Activated naive CD4-positive, alpha-beta T cell treated with anti-CD3 and anti-CD28 coated beads, Interleukin-2, amount 50 U/mL, for 16 hours (primary cell): ENCODE measurements around the gene FRMD7.
"Not testable (repeated sequence)": the region's sequence is repeated elsewhere in the genome, so short reads cannot be mapped to it uniquely, and the experiment has no call there.

Experiments
- DNase-seq: peaks from one replicate; pipeline ENCODE4 v3.0.0-alpha.2; 2020

The FRMD7 gene

GRCh38 chrX:132127743-132128142, at the start of gene FRMD7:
Gene FRMD7 (minus strand): TSS chrX:132128020. CDS start chrX:132127844, 176 bp downstream.
- no peak for DNase-seq

- DNase-seq: no peak
These were observed 45.8 kb upstream of the FRMD7 start for GRCh38 chrX:132173647-132174046.

GRCh38 chrX:132171881-132172280, 44.1 kb upstream of the FRMD7 start:
- no peak for DNase-seq

GRCh38 chrX:132171478-132171877, 43.7 kb upstream of the FRMD7 start:
- DNase-seq: no peak

GRCh38 chrX:132169554-132169953, 41.7 kb upstream of the FRMD7 start:
- DNase-seq: no peak

- no peak for DNase-seq
These were observed 37.8 kb upstream of the FRMD7 start for GRCh38 chrX:132165651-132166050.

GRCh38 chrX:132165005-132165404, 37.2 kb upstream of the FRMD7 start:
- DNase-seq: no peak

- DNase-seq: not testable (repeated sequence)
These were observed 35.3 kb upstream of the FRMD7 start for GRCh38 chrX:132163094-132163493.

GRCh38 chrX:132153166-132153565, 25.3 kb upstream of the FRMD7 start:
- no peak for DNase-seq

- DNase-seq: no peak
These were observed 18.6 kb upstream of the FRMD7 start for GRCh38 chrX:132146456-132146855.

- no peak for DNase-seq
These were observed 16.2 kb upstream of the FRMD7 start for GRCh38 chrX:132144061-132144460.

GRCh38 chrX:132125906-132126305, 1.9 kb downstream of the FRMD7 start:
- DNase-seq: no peak

GRCh38 chrX:132120913-132121312, 6.9 kb downstream of the FRMD7 start:
- no peak for DNase-seq

- no peak for DNase-seq
These were observed 7.9 kb downstream of the FRMD7 start for GRCh38 chrX:132119821-132120515.

- DNase-seq: no peak
These were observed 8.5 kb downstream of the FRMD7 start for GRCh38 chrX:132119283-132119682.

- DNase-seq: no peak
These were observed 9.5 kb downstream of the FRMD7 start for GRCh38 chrX:132118358-132118757.

- DNase-seq: no peak
These were observed 12.0 kb downstream of the FRMD7 start for GRCh38 chrX:132115792-132116191.

- no peak for DNase-seq
These were observed 13.2 kb downstream of the FRMD7 start for GRCh38 chrX:132114607-132115006.

- DNase-seq: no peak
These were observed 20.5 kb downstream of the FRMD7 start for GRCh38 chrX:132107291-132107690.

- no peak for DNase-seq
These were observed 26.0 kb downstream of the FRMD7 start for GRCh38 chrX:132101799-132102198.

GRCh38 chrX:132101206-132101605, 26.6 kb downstream of the FRMD7 start:
- DNase-seq: no peak

- DNase-seq: not testable (repeated sequence)
These were observed 29.1 kb downstream of the FRMD7 start for GRCh38 chrX:132098704-132099103.

GRCh38 chrX:132094164-132094563, 33.7 kb downstream of the FRMD7 start:
- DNase-seq: no peak

GRCh38 chrX:132093239-132093860, 34.5 kb downstream of the FRMD7 start:
- DNase-seq: no peak
